IPS DF 4.7 (cell line): ENCODE data around the gene PHYH.
"Not testable (repeated sequence)": the region's sequence is repeated elsewhere in the genome, so short reads cannot be mapped to it uniquely, and the experiment has no call there.

Experiments
- DNase-seq: peaks from one replicate; pipeline ENCODE4 v3.0.0-alpha.2; 2013; ENCODE audit warnings: low spot score; ENCODE audit errors: extremely low read depth

Gene PHYH

GRCh38 chr10:13321576-13321975, 21.7 kb upstream of the PHYH start:
- DNase-seq, result no peak

GRCh38 chr10:13319166-13319565, 19.3 kb upstream of the PHYH start:
- DNase-seq, result no peak

- no peak for DNase-seq
Observed at GRCh38 chr10:13317474-13317873, 17.6 kb upstream of the PHYH start.

GRCh38 chr10:13316635-13317311, 16.9 kb upstream of the PHYH start:
- no peak for DNase-seq

- DNase-seq, result no peak
Observed at GRCh38 chr10:13315361-13315760, 15.5 kb upstream of the PHYH start.

GRCh38 chr10:13311177-13311575, 11.3 kb upstream of the PHYH start:
- no peak for DNase-seq

GRCh38 chr10:13310518-13311176, 10.8 kb upstream of the PHYH start:
- no peak for DNase-seq

GRCh38 chr10:13309792-13310191, 9.9 kb upstream of the PHYH start:
- DNase-seq, result no peak

- no peak for DNase-seq
Observed at GRCh38 chr10:13308096-13308495, 8.2 kb upstream of the PHYH start.

GRCh38 chr10:13306103-13306502, 6.2 kb upstream of the PHYH start:
- no peak for DNase-seq

- no peak for DNase-seq
Observed at GRCh38 chr10:13302821-13303555, 3.1 kb upstream of the PHYH start.

GRCh38 chr10:13298748-13299436, 972 bp downstream of the PHYH start:
- no peak for DNase-seq

- DNase-seq, result no peak
Observed at GRCh38 chr10:13296476-13296875, 3.4 kb downstream of the PHYH start.

- DNase-seq, result no peak
Observed at GRCh38 chr10:13294784-13295183, 5.1 kb downstream of the PHYH start.

GRCh38 chr10:13291821-13292773, 7.8 kb downstream of the PHYH start:
- DNase-seq, result no peak

- no peak for DNase-seq
Observed at GRCh38 chr10:13291061-13291460, 8.8 kb downstream of the PHYH start.

GRCh38 chr10:13284050-13284449, 15.8 kb downstream of the PHYH start:
- no peak for DNase-seq

GRCh38 chr10:13282348-13282747, 17.5 kb downstream of the PHYH start:
- not testable (repeated sequence) for DNase-seq

GRCh38 chr10:13276749-13277365, 23.0 kb downstream of the PHYH start:
- DNase-seq, result no peak

GRCh38 chr10:13276146-13276545, 23.7 kb downstream of the PHYH start:
- DNase-seq, result not testable (repeated sequence)
